Measurements from ENCODE around the gene UTY. TPM values are rescaled to one million over a fixed set of nuclear protein-coding genes. Genes with fewer than 3 reads are reported as not detected.

The UTY gene
- total and polyA plus RNA-seq, 2 donors (not counting 3 experiments of a cell fraction or from before 2014, with no cell fraction given), result 4.8 to 17.9 TPM

DNA sequence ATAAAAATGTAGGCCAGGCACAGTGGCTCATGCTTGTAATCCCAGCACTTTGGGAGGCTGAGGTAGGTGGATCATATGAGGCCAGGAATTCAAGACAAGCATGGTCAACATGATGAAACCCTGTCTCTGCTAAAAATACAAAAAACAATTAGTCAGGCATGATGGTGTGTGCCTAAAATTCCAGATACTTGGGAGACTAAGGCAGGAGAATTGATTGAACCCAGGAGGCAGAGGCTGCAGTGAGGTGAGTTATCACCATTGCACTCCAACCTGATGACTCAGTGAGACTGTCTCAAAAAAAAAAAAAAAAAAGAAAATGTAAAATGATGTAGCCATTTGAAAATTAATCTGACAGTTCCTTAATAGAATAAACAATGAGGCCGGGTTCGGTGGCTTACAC is 171.9 kb downstream of the UTY start:
- ChIA-PET CTCF (no interaction called here), POLR2A (no interaction called here)
- Histone ChIP-seq H3K79me2 (ENCODE audit: control insufficient read depth, insufficient read depth, low read length) (no peaks in the 10 kb centered on the region), H3K9me3 (replicated peaks; ENCODE audit: control insufficient read depth, insufficient read depth, low read length) (no peaks in the 10 kb centered on the region), H2AFZ (ENCODE audit: low read depth, low read length) (no peak overlapping the region), H3K27ac (ENCODE audit: insufficient read depth, low read depth, low read length) (no peak overlapping the region), H3K4me3 (replicated peaks in 1 of 3; ENCODE audit: insufficient read depth in 1 of 3, low read depth in 1 of 3, low read length in 3 of 3) (no peak overlapping the region), H4K20me1 (replicated peaks; ENCODE audit: control insufficient read depth, extremely low read depth, insufficient read depth, low read length) (no peaks in the 10 kb centered on the region), H3K27me3 (ENCODE audit: control insufficient read depth in 2 of 2, insufficient read depth in 2 of 2, low read length in 2 of 2) (no peaks in the 10 kb centered on the region), H3K4me2 (ENCODE audit: insufficient read depth, low read length) (no peak overlapping the region), H3K36me3 (ENCODE audit: control insufficient read depth in 2 of 2, extremely low read depth in 1 of 2, insufficient read depth in 2 of 2, low read length in 2 of 2) (no peaks in the 10 kb centered on the region), H3K9ac (replicated peaks; ENCODE audit: extremely low read depth, insufficient read depth, low read length) (no peak overlapping the region), H3K4me1 (ENCODE audit: control insufficient read depth, extremely low read depth, insufficient read depth, low read length) (peaks cover 16% of the 10 kb centered on the region), H3K9me1 (replicated peaks; ENCODE audit: control insufficient read depth, extremely low read depth, insufficient read depth, low read length) (no peaks in the 10 kb centered on the region)
- dilution Hi-C loops (cut with MboI; ENCODE audit: extremely low pct_ligation_motif_present, low sequenced_read_pairs), result no loop called here
- no peak for TF ChIP-seq POLR2AphosphoS5 (IDR thresholded peaks at IDR 0.05; ENCODE audit: insufficient read depth, low read depth, low read length)
- no peak for TF ChIP-seq POLR2A (IDR thresholded peaks at IDR 0.05; ENCODE audit: low read depth, low read length)
- no peak for FAIRE-seq
- BruUV-seq (replicated peaks), result no TSS peak
- DNase-seq (ENCODE audit: low read depth, low spot score), result no peak
- intact Hi-C loops (cut with micrococcal nuclease), result no loop called here

DNA sequence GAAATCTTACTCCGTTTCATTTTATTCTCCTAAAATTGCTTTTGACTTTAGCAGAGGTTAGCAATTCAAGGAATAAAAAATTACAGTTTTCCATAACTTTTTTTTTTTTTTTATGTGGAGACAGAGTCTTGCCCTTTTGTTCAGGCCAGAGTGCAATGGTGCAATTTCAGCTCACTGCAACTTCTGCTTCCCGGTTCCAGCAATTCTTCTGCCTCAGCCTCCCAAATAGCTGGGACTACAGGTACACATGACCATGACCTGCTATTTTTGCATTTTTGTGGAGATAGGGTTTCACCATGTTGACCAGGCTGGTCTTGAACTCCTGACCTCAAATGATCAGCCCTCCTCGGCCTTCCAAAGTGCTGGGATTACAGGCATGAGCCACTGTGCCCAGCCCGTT is 179.0 kb downstream of the UTY start:
- dilution Hi-C loops (cut with MboI; ENCODE audit: extremely low pct_ligation_motif_present, low sequenced_read_pairs), result no loop called here
- CTCF ChIA-PET, result no interaction called here

More for the DNA sequence above, 179.0 kb downstream of the UTY start:
- Histone ChIP-seq H3K36me3 (ENCODE audit: control insufficient read depth in 2 of 2, extremely low read depth in 1 of 2, insufficient read depth in 2 of 2, low read length in 2 of 2) (peaks cover 0 to 1% of the 10 kb centered on the region in 2 experiments), H3K9me1 (replicated peaks; ENCODE audit: control insufficient read depth, extremely low read depth, insufficient read depth, low read length) (no peaks in the 10 kb centered on the region), H3K4me1 (ENCODE audit: control insufficient read depth, extremely low read depth, insufficient read depth, low read length) (peaks cover 7% of the 10 kb centered on the region), H3K9ac (replicated peaks; ENCODE audit: extremely low read depth, insufficient read depth, low read length) (no peak overlapping the region), H3K27ac (ENCODE audit: insufficient read depth, low read depth, low read length) (no peak overlapping the region), H2AFZ (ENCODE audit: low read depth, low read length) (no peak overlapping the region), H3K4me2 (ENCODE audit: insufficient read depth, low read length) (no peak overlapping the region), H3K4me3 (replicated peaks in 1 of 3; ENCODE audit: insufficient read depth in 1 of 3, low read depth in 1 of 3, low read length in 3 of 3) (no peak overlapping the region), H3K9me3 (replicated peaks; ENCODE audit: control insufficient read depth, insufficient read depth, low read length) (no peaks in the 10 kb centered on the region), H3K27me3 (ENCODE audit: control insufficient read depth in 2 of 2, insufficient read depth in 2 of 2, low read length in 2 of 2) (no peaks in the 10 kb centered on the region), H4K20me1 (replicated peaks; ENCODE audit: control insufficient read depth, extremely low read depth, insufficient read depth, low read length) (no peaks in the 10 kb centered on the region), H3K79me2 (ENCODE audit: control insufficient read depth, insufficient read depth, low read length) (no peaks in the 10 kb centered on the region)
- POLR2A ChIA-PET, result no interaction called here
- TF ChIP-seq FOS (IDR thresholded peaks at IDR 0.05; ENCODE audit: borderline replicate concordance, insufficient read depth, low read length) (no peak), MAX (IDR thresholded peaks at IDR 0.05; ENCODE audit: insufficient read depth, insufficient read length) (no peak), EZH2 (IDR thresholded peaks at IDR 0.05; ENCODE audit: borderline replicate concordance, low read depth, low read length, severe bottlenecking) (no peak), POLR2AphosphoS5 (IDR thresholded peaks at IDR 0.05; ENCODE audit: insufficient read depth, low read depth, low read length) (no peak), GATA2 (IDR thresholded peaks at IDR 0.05; ENCODE audit: insufficient read depth, insufficient read length, low read depth, low read length) (no peak), JUN (IDR thresholded peaks at IDR 0.05; ENCODE audit: borderline replicate concordance, insufficient read depth, insufficient read length, low read depth) (no peak)
- TF ChIP-seq, protein P1, sequence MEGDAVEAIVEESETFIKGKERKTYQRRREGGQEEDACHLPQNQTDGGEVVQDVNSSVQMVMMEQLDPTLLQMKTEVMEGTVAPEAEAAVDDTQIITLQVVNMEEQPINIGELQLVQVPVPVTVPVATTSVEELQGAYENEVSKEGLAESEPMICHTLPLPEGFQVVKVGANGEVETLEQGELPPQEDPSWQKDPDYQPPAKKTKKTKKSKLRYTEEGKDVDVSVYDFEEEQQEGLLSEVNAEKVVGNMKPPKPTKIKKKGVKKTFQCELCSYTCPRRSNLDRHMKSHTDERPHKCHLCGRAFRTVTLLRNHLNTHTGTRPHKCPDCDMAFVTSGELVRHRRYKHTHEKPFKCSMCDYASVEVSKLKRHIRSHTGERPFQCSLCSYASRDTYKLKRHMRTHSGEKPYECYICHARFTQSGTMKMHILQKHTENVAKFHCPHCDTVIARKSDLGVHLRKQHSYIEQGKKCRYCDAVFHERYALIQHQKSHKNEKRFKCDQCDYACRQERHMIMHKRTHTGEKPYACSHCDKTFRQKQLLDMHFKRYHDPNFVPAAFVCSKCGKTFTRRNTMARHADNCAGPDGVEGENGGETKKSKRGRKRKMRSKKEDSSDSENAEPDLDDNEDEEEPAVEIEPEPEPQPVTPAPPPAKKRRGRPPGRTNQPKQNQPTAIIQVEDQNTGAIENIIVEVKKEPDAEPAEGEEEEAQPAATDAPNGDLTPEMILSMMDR (IDR thresholded peaks at IDR 0.05; ENCODE audit: extremely low read depth in 1 of 2, insufficient read depth in 1 of 2, low read depth in 1 of 2, low read length in 2 of 2), result no peak
- intact Hi-C loops (cut with micrococcal nuclease), result no loop called here
- no TSS peak for BruUV-seq (replicated peaks)
- FAIRE-seq (no peak), DNase-seq (ENCODE audit: low read depth, low spot score) (no peak)
